ENCODE measurements around the gene WFIKKN2. TPM values are rescaled to one million over a fixed set of nuclear protein-coding genes. Genes with fewer than 3 reads are reported as not detected.

Gene WFIKKN2
- total RNA-seq, 1 experiment from 2014 or later = not detected

- H3K27me3 ChIP-seq (replicated peaks; ENCODE audit: insufficient read depth, low read depth, low read length, poor library complexity) = no peaks in the 10 kb centered on the region
- intact Hi-C loops (cut with micrococcal nuclease; ENCODE audit: unreplicated experiment) = no loop called here
- H3K27ac ChIP-seq (ENCODE audit: low read depth, low read length, poor library complexity, severe bottlenecking) = no peak overlapping the region
- no peak overlapping the region for H3K4me3 ChIP-seq (ENCODE audit: low read depth, low read length, poor library complexity, severe bottlenecking)
- H3K4me1 ChIP-seq (ENCODE audit: insufficient read depth, low read length, poor library complexity, severe bottlenecking) = no peaks in the 10 kb centered on the region
- DNase-seq (ENCODE audit: low spot score) = no peak
- TF ChIP-seq EZH2 (IDR thresholded peaks at IDR 0.05; ENCODE audit: borderline replicate concordance, low read depth, low read length, poor library complexity, severe bottlenecking) = no peak
- TF ChIP-seq CTCF (conservative IDR thresholded peaks at IDR 0.05; ENCODE audit: low read depth, low read length) = no peak
- H3K9me3 ChIP-seq (ENCODE audit: low read depth, low read length, poor library complexity, severe bottlenecking) = peaks cover 4% of the 10 kb centered on the region
- BruUV-seq (replicated peaks) = no TSS peak
- no peaks in the 10 kb centered on the region for H3K36me3 ChIP-seq (ENCODE audit: insufficient read depth, low read length, poor library complexity, severe bottlenecking)
- ChIA-PET POLR2A (ENCODE audit: low non-redundant PET) (no interaction called here), CTCF (no interaction called here)
Observed at GRCh38 chr17:50882851-50883250, 47.5 kb downstream of the WFIKKN2 start.

GRCh38 chr17:50883850-50884438 is 48.6 kb downstream of the WFIKKN2 start:
- Histone ChIP-seq H3K27ac (ENCODE audit: low read depth, low read length, poor library complexity, severe bottlenecking) (no peak overlapping the region), H3K4me1 (ENCODE audit: insufficient read depth, low read length, poor library complexity, severe bottlenecking) (no peaks in the 10 kb centered on the region), H3K9me3 (ENCODE audit: low read depth, low read length, poor library complexity, severe bottlenecking) (peaks cover 4% of the 10 kb centered on the region), H3K36me3 (ENCODE audit: insufficient read depth, low read length, poor library complexity, severe bottlenecking) (no peaks in the 10 kb centered on the region), H3K27me3 (replicated peaks; ENCODE audit: insufficient read depth, low read depth, low read length, poor library complexity) (no peaks in the 10 kb centered on the region), H3K4me3 (ENCODE audit: low read depth, low read length, poor library complexity, severe bottlenecking) (no peak overlapping the region)
- ChIA-PET CTCF (no interaction called here), POLR2A (ENCODE audit: low non-redundant PET) (no interaction called here)
- BruUV-seq (replicated peaks) = no TSS peak
- TF ChIP-seq EZH2 (IDR thresholded peaks at IDR 0.05; ENCODE audit: borderline replicate concordance, low read depth, low read length, poor library complexity, severe bottlenecking) = no peak
- TF ChIP-seq CTCF (conservative IDR thresholded peaks at IDR 0.05; ENCODE audit: low read depth, low read length) = no peak
- intact Hi-C loops (cut with micrococcal nuclease; ENCODE audit: unreplicated experiment) = no loop called here
- no peak for DNase-seq (ENCODE audit: low spot score)

GRCh38 chr17:50884439-50885311 is 49.3 kb downstream of the WFIKKN2 start:
- no TSS peak for BruUV-seq (replicated peaks)
- CTCF ChIA-PET = no interaction called here
- no peak overlapping the region for H3K27ac ChIP-seq (ENCODE audit: low read depth, low read length, poor library complexity, severe bottlenecking)
- H3K4me3 ChIP-seq (ENCODE audit: low read depth, low read length, poor library complexity, severe bottlenecking) = no peak overlapping the region
- H3K4me1 ChIP-seq (ENCODE audit: insufficient read depth, low read length, poor library complexity, severe bottlenecking) = no peaks in the 10 kb centered on the region
- intact Hi-C loops (cut with micrococcal nuclease; ENCODE audit: unreplicated experiment) = no loop called here
- no peaks in the 10 kb centered on the region for H3K36me3 ChIP-seq (ENCODE audit: insufficient read depth, low read length, poor library complexity, severe bottlenecking)
- H3K27me3 ChIP-seq (replicated peaks; ENCODE audit: insufficient read depth, low read depth, low read length, poor library complexity) = no peaks in the 10 kb centered on the region
- DNase-seq (ENCODE audit: low spot score) = no peak
- H3K9me3 ChIP-seq (ENCODE audit: low read depth, low read length, poor library complexity, severe bottlenecking) = peaks cover 4% of the 10 kb centered on the region
- POLR2A ChIA-PET (ENCODE audit: low non-redundant PET) = no interaction called here
- TF ChIP-seq CTCF (conservative IDR thresholded peaks at IDR 0.05; ENCODE audit: low read depth, low read length) (no peak), EZH2 (IDR thresholded peaks at IDR 0.05; ENCODE audit: borderline replicate concordance, low read depth, low read length, poor library complexity, severe bottlenecking) (no peak)
